Astrocyte of the cerebellum (primary cell): ENCODE data around the gene AQP12A.
"Not testable (repeated sequence)": the region's sequence is repeated elsewhere in the genome, so short reads cannot be mapped to it uniquely, and the experiment has no call there.

ENCODE experiments used
- DNase-seq: peaks from one replicate; pipeline ENCODE4 v3.0.0-alpha.2; 2011; ENCODE audit warnings: low read depth
- H3K4me3 ChIP-seq: 2 replicates; pipeline ENCODE4 v1.5.1; 2011; ENCODE audit warnings: mild to moderate bottlenecking, low read depth, low read length, moderate library complexity
- CTCF ChIP-seq: IDR thresholded peaks from 2 replicates; pipeline ENCODE4 v1.5.1; 2012; ENCODE audit warnings: low read length, low read depth, moderate library complexity, mild to moderate bottlenecking; ENCODE audit errors: missing control alignments
- in situ Hi-C: cut with HindIII; loops from 2 replicates; pipeline ENCODE4 v1.10.0; 2017; ENCODE audit warnings: low sequenced_read_pairs

Gene AQP12A

GRCh38 chr2:240648650-240649275 lies 42.9 kb upstream of the AQP12A start:
- no peak for DNase-seq
- H3K4me3 ChIP-seq, result no peak overlapping the region
- no peak for TF ChIP-seq CTCF
- in situ Hi-C loops, result no loop called here

- TF ChIP-seq CTCF, result no peak
- in situ Hi-C loops, result no loop called here
- no peak for DNase-seq
- no peak overlapping the region for H3K4me3 ChIP-seq
Observed at GRCh38 chr2:240649331-240649730, 42.3 kb upstream of the AQP12A start.

GRCh38 chr2:240650254-240650965 lies 41.3 kb upstream of the AQP12A start:
- no peak for DNase-seq
- TF ChIP-seq CTCF, result no peak
- no peak overlapping the region for H3K4me3 ChIP-seq
- in situ Hi-C loops, result no loop called here

- no peak for DNase-seq
- no peak for TF ChIP-seq CTCF
- no peak overlapping the region for H3K4me3 ChIP-seq
- in situ Hi-C loops, result no loop called here
Observed at GRCh38 chr2:240651185-240651584, 40.5 kb upstream of the AQP12A start.

GRCh38 chr2:240655931-240656886 lies 35.5 kb upstream of the AQP12A start:
- H3K4me3 ChIP-seq, result no peak overlapping the region
- no peak for TF ChIP-seq CTCF
- DNase-seq, result no peak
- in situ Hi-C loops, result no loop called here

GRCh38 chr2:240659883-240660282 lies 31.8 kb upstream of the AQP12A start:
- DNase-seq, in situ Hi-C loops, H3K4me3 ChIP-seq: not testable (repeated sequence)
